ACHN (cell line): ENCODE results near the gene SIAE.
A peak's percentile ranks its signal among the peaks of the same experiment; 100 is the strongest.

ENCODE experiments used
- DNase-seq: peaks from one replicate; pipeline ENCODE4 v3.0.0-alpha.2; 2015
- in situ Hi-C: cut with HindIII; loops from 2 replicates; pipeline ENCODE4 v1.10.0; 2017; ENCODE audit warnings: low sequenced_read_pairs, low pct_ligation_motif_present, low pct_unique_long_range_greater_than_20kb

Gene SIAE

DNA sequence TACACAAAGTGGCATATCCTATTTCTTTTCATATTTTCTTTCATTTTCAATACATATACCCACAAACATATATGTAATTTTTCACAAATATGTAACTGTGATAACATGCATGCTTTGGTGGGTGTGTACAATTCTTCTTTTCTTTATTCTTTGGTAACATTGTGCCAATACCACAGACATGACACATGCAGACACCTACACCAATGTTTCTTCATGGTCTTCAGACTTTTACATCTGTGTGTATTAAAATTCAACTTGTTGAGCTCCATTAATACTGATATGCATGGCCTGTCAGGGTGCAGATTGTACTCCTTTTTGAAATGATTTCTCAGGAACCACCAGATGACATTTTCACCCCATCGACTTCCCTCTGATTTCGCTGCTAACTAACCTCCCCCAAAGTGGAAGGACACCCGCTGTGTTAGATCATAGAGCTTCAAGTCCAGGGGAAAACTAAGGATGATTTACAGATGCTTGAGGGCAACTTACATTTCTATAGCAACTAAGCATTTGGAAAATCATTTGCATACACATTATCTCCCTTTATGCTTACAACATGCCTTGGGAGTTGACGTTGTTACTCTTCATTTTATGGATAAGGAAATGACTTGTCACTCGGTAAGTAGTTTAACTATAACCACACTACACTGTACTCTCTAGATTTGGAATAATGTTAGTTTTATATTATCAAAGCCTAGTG, 72.8 kb downstream of the SIAE start:
- DNase-seq, result no peak
- in situ Hi-C loops, result no loop called here

- in situ Hi-C loops, result loop anchor here (25.0 kb wide), 1 partner anchor 160 kb away; the partner anchor contains the start of gene OR8B8
- DNase-seq, result no peak
Measured at GRCh38 chr11:124597626-124598025, 75.9 kb downstream of the SIAE start.

DNA sequence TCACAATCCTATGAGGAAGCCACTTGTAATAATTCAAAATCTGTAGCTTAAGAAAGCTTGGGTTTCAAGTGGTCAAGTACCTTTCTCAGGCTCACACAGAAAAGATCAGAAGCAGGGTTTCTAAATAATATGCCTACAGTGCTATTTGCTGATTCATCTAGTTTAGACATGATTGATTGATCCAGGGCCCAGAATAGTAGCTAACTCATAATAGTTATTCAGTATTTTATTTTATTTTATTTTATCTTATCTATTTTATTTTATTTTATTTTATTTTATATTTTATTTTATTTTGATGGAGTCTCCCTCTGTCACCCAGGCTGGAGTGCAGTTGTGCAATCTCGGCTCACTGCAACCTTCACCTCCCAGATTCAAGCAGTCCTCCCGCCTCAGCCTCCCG, 78.2 kb downstream of the SIAE start:
- in situ Hi-C loops, result loop anchor here (25.0 kb wide), 1 partner anchor 158 kb away; the partner anchor contains the start of gene OR8B8

DNA sequence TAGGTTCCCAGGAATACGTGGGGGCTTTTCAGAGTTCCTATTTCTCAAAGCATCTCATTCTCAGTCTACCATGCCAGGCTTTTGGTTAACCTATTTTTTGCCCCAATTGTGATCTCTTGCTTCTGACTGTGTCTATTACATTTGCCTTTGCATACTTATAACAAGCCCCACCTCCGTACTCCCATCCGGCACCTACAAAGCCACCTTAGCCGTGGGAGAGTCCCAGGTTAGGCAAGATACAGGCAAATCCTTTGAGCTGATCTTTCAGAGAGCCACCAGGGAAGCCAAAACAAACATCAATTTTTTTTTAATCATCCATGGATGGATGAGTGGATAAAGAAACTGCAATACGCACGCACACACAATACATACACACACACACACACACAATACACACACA, 80.9 kb downstream of the SIAE start:
- in situ Hi-C loops, result loop anchor here (25.0 kb wide), 1 partner anchor 155 kb away; the partner anchor contains the start of gene OR8B8

More for the DNA sequence above, 78.2 kb downstream of the SIAE start:
- no peak for DNase-seq

GRCh38 chr11:124591430-124591829, 82.1 kb downstream of the SIAE start:
- no peak for DNase-seq
- in situ Hi-C loops, result loop anchor here (25.0 kb wide), 1 partner anchor 154 kb away; the partner anchor contains the start of gene OR8B8

More for the DNA sequence above, 80.9 kb downstream of the SIAE start:
- no peak for DNase-seq

DNA sequence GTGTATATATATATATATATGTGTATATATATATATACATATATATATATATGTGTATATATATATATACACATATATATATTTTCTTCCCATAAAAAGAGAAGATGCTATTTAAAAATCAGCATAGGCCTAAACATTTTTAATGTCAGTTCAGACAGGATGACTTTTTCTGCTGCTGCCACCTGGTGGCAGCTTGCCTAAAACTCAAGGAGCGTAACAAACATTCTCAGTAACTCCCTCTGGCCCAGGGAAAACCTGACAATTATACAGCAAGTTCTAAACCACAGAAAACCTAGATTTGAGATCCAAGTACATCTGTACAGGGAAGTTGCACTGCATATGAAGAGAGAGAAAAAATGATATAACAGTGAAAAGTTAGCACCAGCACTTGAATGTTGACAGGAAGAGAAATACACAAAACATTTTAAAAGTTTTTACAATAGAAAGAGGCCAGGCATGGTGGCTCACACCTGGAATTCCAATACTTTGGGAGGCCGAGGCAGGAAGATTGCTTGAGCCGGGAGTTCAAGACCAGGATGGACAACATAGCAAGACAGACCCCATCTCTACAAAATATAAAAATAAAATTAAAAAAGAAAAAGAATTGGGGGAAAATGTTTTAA, 87.2 kb downstream of the SIAE start:
- in situ Hi-C loops, result loop anchor here (25.0 kb wide), 1 partner anchor 149 kb away; the partner anchor contains the start of gene OR8B8
- DNase-seq, result peak; percentile 55

DNA sequence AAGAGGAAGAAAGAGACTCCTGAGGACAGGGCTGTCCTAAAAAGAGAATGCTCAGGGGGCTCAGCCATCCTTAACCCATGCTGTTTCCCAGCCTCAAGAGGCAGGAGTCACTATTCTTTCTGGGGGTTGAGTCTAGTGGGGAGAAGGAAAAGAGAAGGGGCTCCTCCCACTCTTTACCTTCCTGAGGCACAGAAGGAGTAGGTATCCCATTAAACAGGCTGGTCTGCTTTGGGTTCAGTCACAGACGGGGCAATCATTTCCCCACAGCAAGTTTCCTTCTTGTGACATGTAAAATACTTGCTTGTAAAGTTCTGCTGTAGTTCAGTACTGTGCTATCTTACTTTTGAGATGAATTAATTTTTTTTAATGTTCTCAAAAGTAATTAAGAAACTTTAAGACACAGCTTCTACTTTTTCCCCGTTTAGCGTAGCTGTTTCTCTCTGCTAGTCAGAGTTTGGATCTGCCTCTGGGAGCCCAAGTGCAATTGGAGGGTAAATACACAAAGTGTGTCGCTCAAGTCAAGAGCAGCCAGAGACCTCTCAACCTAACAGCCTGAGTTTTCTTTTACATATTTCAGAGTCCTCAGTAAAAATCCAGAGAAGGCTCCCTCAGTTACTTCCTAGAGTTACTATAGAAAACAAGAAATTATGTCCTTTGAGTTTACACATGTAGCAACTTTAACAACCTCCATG, 88.7 kb downstream of the SIAE start:
- no peak for DNase-seq
- in situ Hi-C loops, result loop anchor here (25.0 kb wide), 1 partner anchor 148 kb away; the partner anchor contains the start of gene OR8B8

DNA sequence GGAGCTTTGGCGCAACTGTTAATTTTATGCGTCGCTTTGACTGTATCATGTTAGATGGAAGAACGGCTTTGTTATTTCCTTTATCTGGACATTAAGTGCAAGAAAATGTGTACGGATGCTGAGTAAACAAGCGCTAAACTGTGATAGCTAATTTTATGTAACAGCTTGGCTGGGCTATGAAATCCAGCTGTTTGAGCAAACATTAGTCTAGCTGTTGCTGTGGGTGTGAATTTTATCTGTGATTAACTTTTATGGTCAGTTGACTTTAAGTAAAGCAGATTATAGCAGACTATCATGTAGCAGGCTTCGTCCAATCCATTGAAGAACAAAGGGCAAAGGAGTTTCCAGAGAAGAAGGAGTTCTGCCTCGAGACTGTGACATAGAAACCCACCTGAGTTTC, 89.8 kb downstream of the SIAE start:
- no peak for DNase-seq
- in situ Hi-C loops, result loop anchor here (25.0 kb wide), 1 partner anchor 146 kb away; the partner anchor contains the start of gene OR8B8
